ENCODE measurements around the gene KRTAP9-6.

DNA sequence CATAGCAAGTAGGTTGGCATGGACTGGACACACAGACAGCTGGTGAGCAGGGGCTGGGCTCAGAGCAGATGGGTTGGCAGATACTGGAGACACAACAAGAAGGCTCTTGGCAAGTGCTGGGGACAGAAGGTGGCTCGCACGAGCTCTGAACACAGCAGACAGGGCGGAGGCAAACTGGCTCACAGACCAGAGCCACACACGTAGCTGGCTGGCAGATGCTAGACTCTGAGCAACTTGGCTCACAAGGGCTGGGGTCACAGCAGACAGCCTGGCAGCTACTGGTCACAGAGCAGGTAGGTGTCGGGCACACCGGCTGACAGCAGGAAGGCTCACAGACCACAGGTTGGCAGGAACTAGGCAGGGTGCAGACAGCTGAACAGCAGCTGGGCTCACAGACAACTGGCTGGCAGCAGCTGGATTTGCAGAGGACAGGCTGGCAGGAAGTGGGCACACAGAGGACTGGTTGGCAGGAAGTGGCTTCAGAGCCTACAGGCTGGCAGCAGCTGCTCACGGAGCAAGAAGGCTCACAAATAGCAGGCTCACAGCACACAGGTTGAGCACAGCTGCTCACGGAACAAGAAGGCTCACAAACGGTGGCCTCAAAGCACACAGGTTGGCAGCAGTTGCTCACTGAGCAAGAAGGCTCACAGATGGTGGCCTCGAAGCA, 43.2 kb downstream of the KRTAP9-6 start:
- TF ChIP-seq ARNT (IDR thresholded peaks at IDR 0.05), result no peak
- TF ChIP-seq, protein P1, sequence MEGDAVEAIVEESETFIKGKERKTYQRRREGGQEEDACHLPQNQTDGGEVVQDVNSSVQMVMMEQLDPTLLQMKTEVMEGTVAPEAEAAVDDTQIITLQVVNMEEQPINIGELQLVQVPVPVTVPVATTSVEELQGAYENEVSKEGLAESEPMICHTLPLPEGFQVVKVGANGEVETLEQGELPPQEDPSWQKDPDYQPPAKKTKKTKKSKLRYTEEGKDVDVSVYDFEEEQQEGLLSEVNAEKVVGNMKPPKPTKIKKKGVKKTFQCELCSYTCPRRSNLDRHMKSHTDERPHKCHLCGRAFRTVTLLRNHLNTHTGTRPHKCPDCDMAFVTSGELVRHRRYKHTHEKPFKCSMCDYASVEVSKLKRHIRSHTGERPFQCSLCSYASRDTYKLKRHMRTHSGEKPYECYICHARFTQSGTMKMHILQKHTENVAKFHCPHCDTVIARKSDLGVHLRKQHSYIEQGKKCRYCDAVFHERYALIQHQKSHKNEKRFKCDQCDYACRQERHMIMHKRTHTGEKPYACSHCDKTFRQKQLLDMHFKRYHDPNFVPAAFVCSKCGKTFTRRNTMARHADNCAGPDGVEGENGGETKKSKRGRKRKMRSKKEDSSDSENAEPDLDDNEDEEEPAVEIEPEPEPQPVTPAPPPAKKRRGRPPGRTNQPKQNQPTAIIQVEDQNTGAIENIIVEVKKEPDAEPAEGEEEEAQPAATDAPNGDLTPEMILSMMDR (CRISPR knock-in tag; IDR thresholded peaks at IDR 0.05), result no peak
